Esophagus muscularis mucosa (tissue), 4 donors: ENCODE measurements around the gene PPARG. TPM values are rescaled to one million over a fixed set of nuclear protein-coding genes. Genes with fewer than 3 reads are reported as not detected.

ENCODE experiments used
- DNase-seq: peaks from one replicate; pipeline ENCODE4 v3.0.0-alpha.2; 2017; ENCODE audit errors: extremely low spot score
- H3K27ac ChIP-seq, 4 donors: fragments of 200-600 bp; sonication (generic); replicated peaks in 1 of 4; 1 replicate in 3 of 4; 2 replicates in 1 of 4; pipeline ENCODE4 v1.5.1; 2016 to 2019; ENCODE audit warnings: mild to moderate bottlenecking in 1 of 4
- H3K27me3 ChIP-seq, 4 donors: fragments of 200-600 bp; sonication (generic); one replicate each; pipeline versions ENCODE4 v1.5.1 to v1.6.0; 2016 to 2019
- H3K36me3 ChIP-seq, 4 donors: fragments of 200-600 bp; sonication (generic); one replicate each; pipeline ENCODE4 v1.5.1; 2016 to 2019
- H3K4me1 ChIP-seq, 4 donors: fragments of 200-600 bp; sonication (generic); one replicate each; pipeline ENCODE4 v1.5.1; 2016 to 2019
- H3K4me3 ChIP-seq, 4 donors: fragments of 200-600 bp; sonication (generic); 1 replicate in 2 of 4; 2 replicates in 2 of 4; pipeline ENCODE4 v1.5.1; 2016 to 2019; ENCODE audit warnings: mild to moderate bottlenecking in 4 of 4, moderate library complexity in 1 of 4
- H3K9me3 ChIP-seq, 4 donors: fragments of 200-600 bp; sonication (generic); 1 replicate in 3 of 4; 2 replicates in 1 of 4; pipeline ENCODE4 v1.5.1; 2016 to 2019
- CTCF ChIP-seq, 3 experiments: fragments of 200-600 bp in 2 of 3; fragments of 450-650 bp in 1 of 3; sonication (generic) in 2 of 3; IDR thresholded peaks; one replicate each; pipeline ENCODE4 v1.5.1; 2017 to 2019; ENCODE audit warnings: antibody characterized with exemption in 3 of 3, mild to moderate bottlenecking in 2 of 3, moderate library complexity in 1 of 3
- EP300 ChIP-seq: sonication (generic); formaldehyde crosslinking; IDR thresholded peaks from one replicate; pipeline ENCODE4 v1.6.1; 2017; ENCODE audit warnings: antibody characterized with exemption
- POLR2A ChIP-seq: fragments of 450-650 bp; IDR thresholded peaks from one replicate; pipeline ENCODE4 v1.6.1; 2017; ENCODE audit warnings: antibody characterized with exemption, moderate library complexity, mild to moderate bottlenecking, low read depth
- POLR2AphosphoS5 ChIP-seq, 2 donors: sonication (generic); formaldehyde crosslinking; IDR thresholded peaks; one replicate each; pipeline ENCODE4 v1.6.1; 2017; ENCODE audit warnings: antibody characterized with exemption in 2 of 2
- WGBS: methylation state at CpG from one replicate; pipeline ENCODE4 v1.1.5; 2018; 5-methylcytosine and 5-hydroxymethylcytosine counted together
- intact Hi-C: fragments of 100-400 bp; cut with DNase I; formaldehyde crosslinking; loops from one replicate; pipeline ENCODE4 v1.15.1; 2023
- total RNA-seq, 4 donors: library from RNA; depleted of rRNA; stranded (reverse); fragments of >200 nt; gene quantifications; one replicate each; pipeline versions ENCODE4 v1.1.0 to v1.2.1, GENCODE V29; 2016

PPARG gene
- total RNA-seq, 4 donors from 2014 or later, result 3.7 to 10.6 (median 8.8) TPM

GRCh38 chr3:12312010-12312409, 23.1 kb downstream of the PPARG start:
- no peaks in the 10 kb centered on the region for H3K4me1 ChIP-seq
- TF ChIP-seq POLR2AphosphoS5 (IDR thresholded peaks at IDR 0.05) (no peak), CTCF (IDR thresholded peaks at IDR 0.05) (no peak), POLR2A (no peak), EP300 (no peak)
- no peaks in the 10 kb centered on the region for H3K27me3 ChIP-seq
- no peak overlapping the region for H3K4me3 ChIP-seq
- H3K9me3 ChIP-seq, result no peaks in the 10 kb centered on the region
- no peak overlapping the region for H3K27ac ChIP-seq
- no peaks in the 10 kb centered on the region for H3K36me3 ChIP-seq
- intact Hi-C loops, result no loop called here
- 81% methylated on average over 1 of the region's 1 CpG for WGBS
- DNase-seq, result no peak

- no peaks in the 10 kb centered on the region for H3K9me3 ChIP-seq
- no peak overlapping the region for H3K4me3 ChIP-seq
- no peak for DNase-seq
- H3K27me3 ChIP-seq, result no peaks in the 10 kb centered on the region
- no peak overlapping the region for H3K27ac ChIP-seq
- intact Hi-C loops, result no loop called here
- no peaks in the 10 kb centered on the region for H3K36me3 ChIP-seq
- WGBS, result 74% methylated on average over 2 of the region's 2 CpGs
- TF ChIP-seq EP300 (no peak), CTCF (IDR thresholded peaks at IDR 0.05) (no peak), POLR2A (no peak), POLR2AphosphoS5 (IDR thresholded peaks at IDR 0.05) (no peak)
- H3K4me1 ChIP-seq, result peaks cover 0 to 6% (median 0%) of the 10 kb centered on the region in 4 donors
Observed at GRCh38 chr3:12313519-12313918, 24.6 kb downstream of the PPARG start.

GRCh38 chr3:12316253-12316652, 27.4 kb downstream of the PPARG start:
- Histone ChIP-seq H3K9me3 (no peaks in the 10 kb centered on the region), H3K4me3 (no peak overlapping the region), H3K4me1 (peaks cover 0 to 10% (median 0%) of the 10 kb centered on the region in 4 donors), H3K36me3 (no peaks in the 10 kb centered on the region), H3K27me3 (no peaks in the 10 kb centered on the region), H3K27ac (no peak overlapping the region)
- DNase-seq, result no peak
- intact Hi-C loops, result no loop called here
- WGBS, result 77% methylated on average over 4 of the region's 4 CpGs
- no peak for TF ChIP-seq CTCF (IDR thresholded peaks at IDR 0.05)
- no peak for TF ChIP-seq POLR2A
- TF ChIP-seq EP300, result no peak

- DNase-seq, result no peak
- 80% methylated on average over 4 of the region's 4 CpGs for WGBS
Observed at GRCh38 chr3:12316729-12317351, 28.0 kb downstream of the PPARG start.

More at GRCh38 chr3:12316729-12317351, 28.0 kb downstream of the PPARG start:
- no peak overlapping the region for H3K4me3 ChIP-seq
- no peaks in the 10 kb centered on the region for H3K27me3 ChIP-seq
- TF ChIP-seq EP300 (no peak), POLR2A (no peak), CTCF (IDR thresholded peaks at IDR 0.05) (no peak), POLR2AphosphoS5 (IDR thresholded peaks at IDR 0.05) (no peak)
- intact Hi-C loops, result no loop called here
- no peaks in the 10 kb centered on the region for H3K9me3 ChIP-seq
- no peak overlapping the region for H3K27ac ChIP-seq
- H3K36me3 ChIP-seq, result no peaks in the 10 kb centered on the region
- H3K4me1 ChIP-seq, result peaks cover 0 to 10% (median 0%) of the 10 kb centered on the region in 4 donors
